ENCODE measurements around the gene PDK4. TPM values are rescaled to one million over a fixed set of nuclear protein-coding genes. Genes with fewer than 3 reads are reported as not detected.

PDK4 gene
- total and polyA plus RNA-seq, 3 experiments from 2014 or later: 0.74 to 1.2 TPM; not detected in 1

DNA sequence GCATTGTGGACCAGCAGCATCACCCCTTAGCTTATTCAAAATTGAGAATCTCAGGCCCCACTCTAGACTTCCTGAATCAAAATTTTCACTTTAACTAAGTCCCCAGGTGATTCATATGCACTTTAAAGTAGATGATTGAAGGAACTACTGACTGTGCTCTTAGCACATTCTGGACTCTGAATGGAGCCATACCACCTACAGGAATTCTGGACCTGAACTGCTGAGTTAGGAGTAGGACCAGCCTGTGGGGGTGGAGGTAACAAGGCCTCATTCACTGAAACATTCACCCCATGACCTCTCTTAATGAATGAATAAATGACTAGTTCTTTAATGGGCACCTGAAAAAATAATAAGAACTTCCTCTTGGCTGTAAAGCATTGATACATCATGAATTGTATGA, 7.3 kb downstream of the PDK4 start:
- Histone ChIP-seq H3K4me1 (ENCODE audit: insufficient read depth, low read length) (no peaks in the 10 kb centered on the region), H3K4me3 (ENCODE audit: low read length) (no peak overlapping the region), H3K9me3 (ENCODE audit: low read length) (no peaks in the 10 kb centered on the region), H3K27ac (ENCODE audit: low read depth, low read length) (no peak overlapping the region), H3K27me3 (ENCODE audit: insufficient read depth, low read length, poor library complexity, severe bottlenecking) (no peaks in the 10 kb centered on the region), H3K36me3 (ENCODE audit: insufficient read depth, low read length) (no peaks in the 10 kb centered on the region)
- no peaks in the 10 kb centered on the region for H3K36me3 Mint-ChIP-seq
- H3K9me3 Mint-ChIP-seq: no peaks in the 10 kb centered on the region
- no peak for DNase-seq
- H3K27me3 Mint-ChIP-seq: peaks cover 0 to 1% of the 10 kb centered on the region in 2 donors
- no peaks in the 10 kb centered on the region for H3K4me1 Mint-ChIP-seq
- POLR2A ChIA-PET: no interaction called here
- H3K27ac Mint-ChIP-seq: no peak overlapping the region
- H3K4me3 Mint-ChIP-seq: no peak overlapping the region
- CTCF ChIA-PET: no interaction called here

DNA sequence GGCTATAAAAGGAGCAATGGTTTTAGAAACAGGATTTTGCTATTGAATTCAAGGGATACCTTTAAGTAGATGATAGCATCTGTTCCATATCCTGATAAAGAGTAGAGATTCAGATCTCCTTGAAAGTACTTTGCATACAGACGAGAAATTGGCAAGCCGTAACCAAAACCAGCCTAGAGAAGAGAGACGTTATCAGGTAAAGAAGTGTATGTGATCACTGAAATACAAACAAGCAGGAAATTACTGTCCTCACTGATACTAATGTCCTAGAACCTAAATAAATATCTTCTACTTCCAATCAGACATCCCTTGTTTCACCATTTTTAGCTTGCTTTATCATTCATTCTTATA, 9.4 kb downstream of the PDK4 start:
- H3K27me3 ChIP-seq (ENCODE audit: insufficient read depth, low read length, poor library complexity, severe bottlenecking): no peaks in the 10 kb centered on the region
- H3K36me3 Mint-ChIP-seq: no peaks in the 10 kb centered on the region
- H3K36me3 ChIP-seq (ENCODE audit: insufficient read depth, low read length): no peaks in the 10 kb centered on the region
- H3K4me1 ChIP-seq (ENCODE audit: insufficient read depth, low read length): no peaks in the 10 kb centered on the region
- ChIA-PET CTCF (no interaction called here), POLR2A (no interaction called here)
- no peak overlapping the region for H3K4me3 Mint-ChIP-seq
- H3K27ac ChIP-seq (ENCODE audit: low read depth, low read length): no peak overlapping the region
- H3K4me3 ChIP-seq (ENCODE audit: low read length): no peak overlapping the region
- peaks cover 0 to 1% of the 10 kb centered on the region in 2 donors for H3K27me3 Mint-ChIP-seq
- H3K9me3 ChIP-seq (ENCODE audit: low read length): no peaks in the 10 kb centered on the region
- no peaks in the 10 kb centered on the region for H3K9me3 Mint-ChIP-seq
- H3K27ac Mint-ChIP-seq: no peak overlapping the region
- DNase-seq: no peak
- H3K4me1 Mint-ChIP-seq: no peaks in the 10 kb centered on the region

GRCh38 chr7:95585426-95585789, 10.9 kb downstream of the PDK4 start:
- no peaks in the 10 kb centered on the region for H3K4me1 ChIP-seq (ENCODE audit: insufficient read depth, low read length)
- Mint-ChIP-seq H3K9me3 (no peaks in the 10 kb centered on the region), H3K4me1 (no peaks in the 10 kb centered on the region), H3K4me3 (no peak overlapping the region), H3K27ac (no peak overlapping the region), H3K27me3 (peaks cover 0 to 1% of the 10 kb centered on the region in 2 donors), H3K36me3 (no peaks in the 10 kb centered on the region)
- H3K27ac ChIP-seq (ENCODE audit: low read depth, low read length): no peak overlapping the region
- H3K36me3 ChIP-seq (ENCODE audit: insufficient read depth, low read length): no peaks in the 10 kb centered on the region
- ChIA-PET CTCF (no interaction called here), POLR2A (no interaction called here)
- H3K9me3 ChIP-seq (ENCODE audit: low read length): no peaks in the 10 kb centered on the region
- no peaks in the 10 kb centered on the region for H3K27me3 ChIP-seq (ENCODE audit: insufficient read depth, low read length, poor library complexity, severe bottlenecking)
- no peak for DNase-seq
- no peak overlapping the region for H3K4me3 ChIP-seq (ENCODE audit: low read length)

GRCh38 chr7:95584769-95585425, 11.4 kb downstream of the PDK4 start:
- Histone ChIP-seq H3K27me3 (ENCODE audit: insufficient read depth, low read length, poor library complexity, severe bottlenecking) (no peaks in the 10 kb centered on the region), H3K36me3 (ENCODE audit: insufficient read depth, low read length) (no peaks in the 10 kb centered on the region), H3K4me1 (ENCODE audit: insufficient read depth, low read length) (no peaks in the 10 kb centered on the region), H3K4me3 (ENCODE audit: low read length) (no peak overlapping the region), H3K27ac (ENCODE audit: low read depth, low read length) (no peak overlapping the region), H3K9me3 (ENCODE audit: low read length) (no peaks in the 10 kb centered on the region)
- Mint-ChIP-seq H3K27me3 (peaks cover 0 to 1% of the 10 kb centered on the region in 2 donors), H3K36me3 (no peaks in the 10 kb centered on the region), H3K27ac (no peak overlapping the region), H3K4me1 (no peaks in the 10 kb centered on the region), H3K9me3 (no peaks in the 10 kb centered on the region), H3K4me3 (no peak overlapping the region)
- DNase-seq: no peak
- ChIA-PET CTCF (no interaction called here), POLR2A (no interaction called here)

- no peak overlapping the region for H3K27ac Mint-ChIP-seq
- ChIA-PET CTCF (no interaction called here), POLR2A (no interaction called here)
- DNase-seq: no peak
- no peaks in the 10 kb centered on the region for H3K36me3 Mint-ChIP-seq
- Histone ChIP-seq H3K4me1 (ENCODE audit: insufficient read depth, low read length) (no peaks in the 10 kb centered on the region), H3K36me3 (ENCODE audit: insufficient read depth, low read length) (no peaks in the 10 kb centered on the region), H3K27me3 (ENCODE audit: insufficient read depth, low read length, poor library complexity, severe bottlenecking) (no peaks in the 10 kb centered on the region), H3K4me3 (ENCODE audit: low read length) (no peak overlapping the region), H3K27ac (ENCODE audit: low read depth, low read length) (no peak overlapping the region), H3K9me3 (ENCODE audit: low read length) (no peaks in the 10 kb centered on the region)
- peaks cover 0 to 1% of the 10 kb centered on the region in 2 donors for H3K27me3 Mint-ChIP-seq
- no peaks in the 10 kb centered on the region for H3K9me3 Mint-ChIP-seq
- no peaks in the 10 kb centered on the region for H3K4me1 Mint-ChIP-seq
- no peak overlapping the region for H3K4me3 Mint-ChIP-seq
These were observed 12.3 kb downstream of the PDK4 start for GRCh38 chr7:95583834-95584621.

- ChIA-PET CTCF (no interaction called here), POLR2A (no interaction called here)
- Mint-ChIP-seq H3K4me1 (no peaks in the 10 kb centered on the region), H3K4me3 (no peak overlapping the region), H3K27me3 (peaks cover 0 to 1% of the 10 kb centered on the region in 2 donors), H3K9me3 (no peaks in the 10 kb centered on the region), H3K27ac (no peak overlapping the region), H3K36me3 (no peaks in the 10 kb centered on the region)
- no peak for DNase-seq
- Histone ChIP-seq H3K36me3 (ENCODE audit: insufficient read depth, low read length) (no peaks in the 10 kb centered on the region), H3K27ac (ENCODE audit: low read depth, low read length) (no peak overlapping the region), H3K4me1 (ENCODE audit: insufficient read depth, low read length) (no peaks in the 10 kb centered on the region), H3K9me3 (ENCODE audit: low read length) (no peaks in the 10 kb centered on the region), H3K4me3 (ENCODE audit: low read length) (no peak overlapping the region), H3K27me3 (ENCODE audit: insufficient read depth, low read length, poor library complexity, severe bottlenecking) (no peaks in the 10 kb centered on the region)
These were observed 13.6 kb downstream of the PDK4 start for GRCh38 chr7:95582578-95583293.

- Histone ChIP-seq H3K4me1 (ENCODE audit: insufficient read depth, low read length) (no peaks in the 10 kb centered on the region), H3K4me3 (ENCODE audit: low read length) (no peak overlapping the region), H3K36me3 (ENCODE audit: insufficient read depth, low read length) (no peaks in the 10 kb centered on the region), H3K27ac (ENCODE audit: low read depth, low read length) (no peak overlapping the region), H3K9me3 (ENCODE audit: low read length) (no peaks in the 10 kb centered on the region), H3K27me3 (ENCODE audit: insufficient read depth, low read length, poor library complexity, severe bottlenecking) (no peaks in the 10 kb centered on the region)
- CTCF ChIA-PET: no interaction called here
- Mint-ChIP-seq H3K9me3 (no peaks in the 10 kb centered on the region), H3K36me3 (no peaks in the 10 kb centered on the region), H3K4me3 (no peak overlapping the region), H3K4me1 (no peaks in the 10 kb centered on the region), H3K27me3 (peaks cover 4 to 6% of the 10 kb centered on the region in 2 donors), H3K27ac (no peak overlapping the region)
- POLR2A ChIA-PET: no interaction called here
- no peak for DNase-seq
These were observed 14.8 kb downstream of the PDK4 start for GRCh38 chr7:95581467-95581866.

DNA sequence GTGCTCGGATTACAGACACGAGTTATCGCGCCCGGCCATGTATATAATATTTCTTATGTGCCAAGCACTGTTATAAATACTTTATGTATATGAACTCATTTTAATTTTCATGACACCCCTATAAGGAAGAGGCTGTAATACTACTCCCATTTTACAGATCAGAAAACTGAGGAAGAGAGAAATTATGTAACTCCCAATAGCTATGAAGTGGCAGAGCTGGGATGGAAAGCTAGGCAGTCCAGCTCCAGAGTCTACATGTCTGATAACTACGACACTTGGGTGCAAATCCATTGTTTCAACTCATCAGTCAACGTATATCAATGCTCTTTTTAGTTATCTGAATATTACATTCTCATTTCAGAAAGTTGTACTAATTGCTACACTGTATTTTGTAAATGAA, 17.0 kb downstream of the PDK4 start:
- DNase-seq: no peak
- Mint-ChIP-seq H3K4me1 (no peaks in the 10 kb centered on the region), H3K9me3 (peaks cover 0 to 5% (median 0%) of the 10 kb centered on the region in 5 donors), H3K36me3 (no peaks in the 10 kb centered on the region), H3K4me3 (no peak overlapping the region), H3K27me3 (peaks cover 4 to 11% of the 10 kb centered on the region in 2 donors), H3K27ac (no peak overlapping the region)
- ChIA-PET CTCF (no interaction called here), POLR2A (no interaction called here)
- H3K4me1 ChIP-seq (ENCODE audit: insufficient read depth, low read length): no peaks in the 10 kb centered on the region
- H3K4me3 ChIP-seq (ENCODE audit: low read length): no peak overlapping the region
- no peak overlapping the region for H3K27ac ChIP-seq (ENCODE audit: low read depth, low read length)
- H3K36me3 ChIP-seq (ENCODE audit: insufficient read depth, low read length): no peaks in the 10 kb centered on the region
- H3K9me3 ChIP-seq (ENCODE audit: low read length): no peaks in the 10 kb centered on the region
- H3K27me3 ChIP-seq (ENCODE audit: insufficient read depth, low read length, poor library complexity, severe bottlenecking): no peaks in the 10 kb centered on the region

Data from CD8-positive, alpha-beta memory T cell (primary cell).